ENCODE data around the gene TNIK.

Gene TNIK

DNA sequence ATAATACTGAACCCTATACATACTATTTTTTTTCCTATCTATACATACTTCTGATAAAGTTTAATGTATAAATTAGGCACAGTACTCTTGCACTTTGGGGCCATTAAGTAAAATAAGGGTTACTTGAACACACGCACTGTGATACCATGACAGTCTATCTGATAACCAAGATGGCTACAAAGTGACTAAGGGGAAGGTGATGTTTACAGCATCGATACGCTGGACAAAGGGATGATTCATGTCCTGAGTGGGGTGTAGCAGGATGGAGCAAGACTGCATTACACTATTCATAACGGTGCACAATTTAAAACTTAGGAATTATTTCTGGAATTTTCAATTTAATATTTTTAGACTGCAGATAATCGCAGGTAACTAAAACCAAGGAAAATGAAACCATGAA lies 403.7 kb downstream of the TNIK start:
- no peak for TF ChIP-seq POLR2A (IDR thresholded peaks at IDR 0.05; ENCODE audit: extremely low read depth, insufficient read length)
- H3K4me3 ChIP-seq (ENCODE audit: low read depth, low read length), result no peak overlapping the region
- DNase-seq (ENCODE audit: low read depth), result no peak

DNA sequence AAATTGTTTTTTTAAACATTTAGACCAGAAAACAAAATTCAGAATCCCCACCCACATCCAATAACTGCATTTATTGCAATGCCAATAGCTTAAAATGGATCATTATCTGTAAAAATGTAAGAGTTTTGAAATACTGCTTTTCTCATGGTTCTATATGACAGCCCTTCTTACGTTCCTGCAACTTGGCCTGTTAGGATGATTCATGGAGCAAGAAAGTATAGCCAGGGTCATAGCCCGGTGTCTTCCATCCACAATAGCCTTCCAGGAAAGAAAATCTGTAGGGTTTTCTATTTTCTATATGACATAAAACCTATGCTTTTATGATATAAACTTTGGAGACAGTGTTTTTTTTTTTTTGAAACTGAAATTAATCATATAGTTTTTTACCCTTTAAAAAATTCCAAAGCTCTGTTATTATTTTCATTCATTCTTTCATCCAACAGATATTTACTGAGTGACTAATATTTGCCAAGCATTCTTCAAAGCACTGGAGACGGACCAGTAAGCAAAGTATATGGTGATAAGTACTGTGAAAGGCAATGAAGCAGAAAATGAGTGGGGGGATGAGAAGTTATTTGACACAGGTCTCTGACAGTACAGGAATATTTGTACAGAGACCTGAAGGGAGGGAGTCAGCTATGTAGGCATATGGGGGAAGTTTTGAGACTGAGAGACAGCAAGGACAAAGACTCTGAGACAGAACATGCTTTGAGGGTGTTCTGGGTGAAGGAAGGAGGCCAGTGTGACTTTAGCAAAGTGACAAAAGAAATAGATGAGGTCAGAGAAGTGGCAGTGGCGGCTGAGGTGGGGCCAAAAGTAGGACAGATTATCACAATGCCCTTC lies 404.6 kb downstream of the TNIK start:
- H3K4me3 ChIP-seq (ENCODE audit: low read depth, low read length), result no peak overlapping the region
- DNase-seq (ENCODE audit: low read depth), result no peak
- no peak for TF ChIP-seq MYC (IDR thresholded peaks at IDR 0.05; ENCODE audit: low read depth, low read length)
- TF ChIP-seq, protein P1, sequence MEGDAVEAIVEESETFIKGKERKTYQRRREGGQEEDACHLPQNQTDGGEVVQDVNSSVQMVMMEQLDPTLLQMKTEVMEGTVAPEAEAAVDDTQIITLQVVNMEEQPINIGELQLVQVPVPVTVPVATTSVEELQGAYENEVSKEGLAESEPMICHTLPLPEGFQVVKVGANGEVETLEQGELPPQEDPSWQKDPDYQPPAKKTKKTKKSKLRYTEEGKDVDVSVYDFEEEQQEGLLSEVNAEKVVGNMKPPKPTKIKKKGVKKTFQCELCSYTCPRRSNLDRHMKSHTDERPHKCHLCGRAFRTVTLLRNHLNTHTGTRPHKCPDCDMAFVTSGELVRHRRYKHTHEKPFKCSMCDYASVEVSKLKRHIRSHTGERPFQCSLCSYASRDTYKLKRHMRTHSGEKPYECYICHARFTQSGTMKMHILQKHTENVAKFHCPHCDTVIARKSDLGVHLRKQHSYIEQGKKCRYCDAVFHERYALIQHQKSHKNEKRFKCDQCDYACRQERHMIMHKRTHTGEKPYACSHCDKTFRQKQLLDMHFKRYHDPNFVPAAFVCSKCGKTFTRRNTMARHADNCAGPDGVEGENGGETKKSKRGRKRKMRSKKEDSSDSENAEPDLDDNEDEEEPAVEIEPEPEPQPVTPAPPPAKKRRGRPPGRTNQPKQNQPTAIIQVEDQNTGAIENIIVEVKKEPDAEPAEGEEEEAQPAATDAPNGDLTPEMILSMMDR (IDR thresholded peaks at IDR 0.05; ENCODE audit: low read depth, low read length), result no peak
- TF ChIP-seq, protein P2, sequence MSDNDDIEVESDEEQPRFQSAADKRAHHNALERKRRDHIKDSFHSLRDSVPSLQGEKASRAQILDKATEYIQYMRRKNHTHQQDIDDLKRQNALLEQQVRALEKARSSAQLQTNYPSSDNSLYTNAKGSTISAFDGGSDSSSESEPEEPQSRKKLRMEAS (IDR thresholded peaks at IDR 0.05; ENCODE audit: low read depth, low read length), result no peak
- no peak for TF ChIP-seq POLR2A (IDR thresholded peaks at IDR 0.05; ENCODE audit: extremely low read depth, insufficient read length)

DNA sequence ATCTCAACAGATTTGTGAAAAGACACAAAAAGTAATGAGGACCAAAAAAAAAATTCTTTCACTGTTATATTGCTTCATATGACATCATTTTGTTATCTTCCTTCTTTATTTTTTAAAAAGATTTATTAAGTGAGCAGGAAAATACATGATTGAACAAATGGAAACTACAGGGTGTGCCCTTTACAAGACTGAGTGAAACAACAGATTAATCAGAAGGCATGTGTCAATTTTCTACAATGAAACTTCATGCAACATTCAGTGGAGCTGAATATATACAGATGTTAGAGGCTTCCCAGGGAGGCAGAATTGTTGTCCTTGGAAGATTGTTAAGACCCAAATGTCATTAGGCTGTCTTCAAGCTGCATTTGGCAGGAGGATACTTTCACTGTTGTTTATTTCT lies 405.3 kb downstream of the TNIK start:
- TF ChIP-seq, protein P2 (IDR thresholded peaks at IDR 0.05; ENCODE audit: low read depth, low read length), result no peak
- TF ChIP-seq POLR2A (IDR thresholded peaks at IDR 0.05; ENCODE audit: extremely low read depth, insufficient read length) (no peak), MYC (IDR thresholded peaks at IDR 0.05; ENCODE audit: low read depth, low read length) (no peak)
- TF ChIP-seq, protein P1 (IDR thresholded peaks at IDR 0.05; ENCODE audit: low read depth, low read length), result no peak
- no peak for DNase-seq (ENCODE audit: low read depth)

DNA sequence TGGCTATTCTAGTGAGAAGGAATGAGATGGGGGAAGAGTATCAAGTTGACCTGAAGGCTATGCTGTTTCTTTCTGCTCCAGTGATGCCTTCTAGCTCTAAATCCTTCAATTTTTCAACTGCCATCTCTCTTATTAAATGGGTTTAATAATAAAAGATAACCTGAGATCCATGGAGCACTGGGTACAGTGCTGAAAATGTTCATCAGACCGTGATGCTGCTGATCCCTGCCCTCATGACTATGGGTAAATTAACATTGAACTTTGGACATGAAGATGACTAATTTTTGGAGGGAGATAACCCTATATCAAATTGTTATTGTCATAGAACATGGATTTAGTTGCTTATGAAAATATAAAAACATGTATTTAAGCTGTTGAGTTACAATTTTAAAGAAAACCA lies 406.0 kb downstream of the TNIK start:
- no peak overlapping the region for H3K4me3 ChIP-seq (ENCODE audit: low read depth, low read length)
- TF ChIP-seq, protein P2 (IDR thresholded peaks at IDR 0.05; ENCODE audit: low read depth, low read length), result no peak
- TF ChIP-seq, protein P1 (IDR thresholded peaks at IDR 0.05; ENCODE audit: low read depth, low read length), result no peak
- TF ChIP-seq POLR2A (IDR thresholded peaks at IDR 0.05; ENCODE audit: extremely low read depth, insufficient read length) (no peak), MYC (IDR thresholded peaks at IDR 0.05; ENCODE audit: low read depth, low read length) (no peak)
- no peak for DNase-seq (ENCODE audit: low read depth)

More for the DNA sequence above, 405.3 kb downstream of the TNIK start:
- no peak overlapping the region for H3K4me3 ChIP-seq (ENCODE audit: low read depth, low read length)

DNA sequence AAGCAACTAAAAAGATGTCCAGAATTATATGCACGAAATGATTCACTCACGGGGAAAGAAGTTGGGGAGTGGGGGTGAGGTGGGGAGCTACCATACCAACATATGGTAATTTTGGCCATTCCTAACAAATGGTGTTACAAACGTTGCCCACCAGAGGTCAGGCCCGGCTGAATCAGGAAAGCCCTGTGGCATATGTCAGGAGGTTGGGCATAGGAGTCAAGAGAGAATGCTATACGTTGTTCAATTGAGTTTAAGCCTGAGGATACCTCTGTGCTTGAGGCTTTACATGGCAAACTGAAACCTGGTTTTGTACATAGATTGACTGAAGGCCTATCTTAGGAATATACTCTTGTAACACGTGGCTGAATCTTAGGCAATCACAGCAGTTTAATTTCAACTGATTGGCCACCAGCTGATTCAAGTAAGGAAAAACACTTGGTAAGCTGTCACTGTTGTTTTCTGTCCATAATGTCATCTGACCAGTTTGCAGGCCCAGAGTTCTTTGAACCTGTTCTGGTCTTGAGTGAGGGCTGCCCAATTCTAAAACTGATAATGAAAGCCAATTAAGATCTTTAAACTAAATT lies 410.3 kb downstream of the TNIK start:
- TF ChIP-seq, protein P2 (IDR thresholded peaks at IDR 0.05; ENCODE audit: low read depth, low read length), result no peak
- TF ChIP-seq, protein P1 (IDR thresholded peaks at IDR 0.05; ENCODE audit: low read depth, low read length), result peak; percentile 50
- no peak overlapping the region for H3K4me3 ChIP-seq (ENCODE audit: low read depth, low read length)
- DNase-seq (ENCODE audit: low read depth), result peak; percentile 58

DNA sequence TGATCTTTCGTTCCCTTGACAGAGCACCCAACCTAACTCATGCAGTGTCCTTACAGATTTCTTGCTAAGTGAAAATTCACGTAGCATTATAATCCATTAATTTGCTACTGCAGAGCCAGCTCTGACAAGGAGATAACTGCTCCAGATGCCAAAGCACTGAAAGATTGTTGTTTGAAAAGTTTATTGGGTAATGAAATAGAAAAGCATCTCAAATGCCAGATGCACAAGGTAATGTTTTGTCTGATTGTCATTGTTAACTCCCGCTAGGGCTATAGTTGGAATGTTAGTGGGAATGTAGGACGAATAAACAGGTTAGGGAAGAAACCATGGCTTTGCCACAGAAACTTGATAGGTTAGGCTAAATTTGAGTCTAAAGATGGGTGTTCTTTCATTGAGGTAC lies 413.4 kb downstream of the TNIK start:
- no peak for DNase-seq (ENCODE audit: low read depth)
- no peak overlapping the region for H3K4me3 ChIP-seq (ENCODE audit: low read depth, low read length)
- TF ChIP-seq, protein P2 (IDR thresholded peaks at IDR 0.05; ENCODE audit: low read depth, low read length), result no peak
- TF ChIP-seq MYC (IDR thresholded peaks at IDR 0.05; ENCODE audit: low read depth, low read length), result no peak

All from NB4 (cell line).